Loucy (cell line): Measurements from ENCODE around the gene DNTTIP2.
A peak's percentile ranks its signal among the peaks of the same experiment; 100 is the strongest.

Experiments
- H2AFZ ChIP-seq: fragments of 200-600 bp; sonication (generic); 2 replicates; pipeline ENCODE4 v1.6.0; 2016; ENCODE audit warnings: antibody characterized with exemption, mild to moderate bottlenecking, low read length, moderate library complexity
- H3F3A ChIP-seq: fragments of 200-600 bp; 2 replicates; pipeline ENCODE4 v1.6.0; 2016; ENCODE audit warnings: antibody characterized with exemption, low read depth, mild to moderate bottlenecking
- H3K27me3 ChIP-seq: fragments of 200-600 bp; sonication (generic); 2 replicates; pipeline ENCODE4 v1.6.1; 2014; ENCODE audit warnings: low read length, mild to moderate bottlenecking; ENCODE audit not compliant: insufficient read depth, poor library complexity, severe bottlenecking
- H3K36me3 ChIP-seq: fragments of 200-600 bp; sonication (generic); 2 replicates; pipeline ENCODE4 v1.6.1; 2016; ENCODE audit warnings: low read length; ENCODE audit not compliant: insufficient read depth
- H3K4me1 ChIP-seq: fragments of 200-600 bp; sonication (generic); 2 replicates; pipeline ENCODE4 v1.5.1; 2014; ENCODE audit warnings: low read length, mild to moderate bottlenecking; ENCODE audit not compliant: insufficient read depth, poor library complexity, severe bottlenecking
- H3K4me2 ChIP-seq: fragments of 200-600 bp; sonication (generic); 2 replicates; pipeline ENCODE4 v1.6.0; 2014; ENCODE audit warnings: antibody characterized with exemption, low read length, low read depth, mild to moderate bottlenecking; ENCODE audit not compliant: poor library complexity, severe bottlenecking
- H3K4me3 ChIP-seq: fragments of 200-600 bp; sonication (generic); 2 replicates; pipeline ENCODE4 v1.5.1; 2014; ENCODE audit warnings: low read length, mild to moderate bottlenecking, mixed read lengths; ENCODE audit not compliant: poor library complexity, severe bottlenecking
- H3K79me2 ChIP-seq: fragments of 200-600 bp; sonication (generic); 2 replicates; pipeline ENCODE4 v1.6.1; 2014; ENCODE audit warnings: low read length; ENCODE audit not compliant: insufficient read depth
- H3K9ac ChIP-seq: fragments of 200-600 bp; sonication (generic); 2 replicates; pipeline ENCODE4 v1.6.0; 2014; ENCODE audit warnings: mild to moderate bottlenecking, low read depth, low read length, moderate library complexity; ENCODE audit not compliant: poor library complexity, severe bottlenecking
- H3K9me2 ChIP-seq: fragments of 200-600 bp; sonication (generic); replicated peaks from 2 replicates; pipeline ENCODE4 v1.6.1; 2016; ENCODE audit warnings: low read depth, low read length, mixed read lengths
- H3K9me3 ChIP-seq: fragments of 200-600 bp; sonication (generic); 2 replicates; pipeline ENCODE4 v1.6.1; 2014; ENCODE audit warnings: mild to moderate bottlenecking, antibody characterized with exemption, low read length, low read depth; ENCODE audit not compliant: insufficient read depth
- H4K20me1 ChIP-seq: fragments of 200-600 bp; sonication (generic); 2 replicates; pipeline ENCODE4 v1.6.0; 2014; ENCODE audit warnings: antibody characterized with exemption, low read length, mild to moderate bottlenecking; ENCODE audit not compliant: insufficient read depth, poor library complexity, severe bottlenecking
- CTCF ChIP-seq: fragments of 200-600 bp; sonication (generic); conservative IDR thresholded peaks from 2 replicates; pipeline ENCODE4 v1.5.1; 2014; ENCODE audit warnings: mild to moderate bottlenecking, antibody characterized with exemption, low read length
- EZH2phosphoT487 ChIP-seq: fragments of 200-600 bp; IDR thresholded peaks from 2 replicates; pipeline ENCODE4 v1.6.1; 2018; ENCODE audit warnings: antibody characterized with exemption, mild to moderate bottlenecking, moderate library complexity, borderline replicate concordance

Gene DNTTIP2

GRCh38 chr1:93848350-93848883 lies 30.6 kb downstream of the DNTTIP2 start:
- Histone ChIP-seq H3K4me1 (peaks cover 12% of the 10 kb centered on the region), H3K79me2 (no peaks in the 10 kb centered on the region), H3K9me3 (no peaks in the 10 kb centered on the region), H3K4me2 (peak overlapping the region; percentile 78), H2AFZ (peak overlapping the region; percentile 97), H3K4me3 (peak overlapping the region; percentile 99), H4K20me1 (no peaks in the 10 kb centered on the region), H3F3A (no peaks in the 10 kb centered on the region), H3K27me3 (no peaks in the 10 kb centered on the region), H3K9ac (peak overlapping the region; percentile 86), H3K36me3 (no peaks in the 10 kb centered on the region), H3K9me2 (no peaks in the 10 kb centered on the region)
- TF ChIP-seq EZH2phosphoT487 (no peak), CTCF (no peak)

- no peaks in the 10 kb centered on the region for H3F3A ChIP-seq
- H2AFZ ChIP-seq, result peak overlapping the region; percentile 97
- H3K36me3 ChIP-seq, result no peaks in the 10 kb centered on the region
- H3K9me2 ChIP-seq, result no peaks in the 10 kb centered on the region
- peak overlapping the region; percentile 99 for H3K4me3 ChIP-seq
- no peaks in the 10 kb centered on the region for H3K9me3 ChIP-seq
- peak overlapping the region; percentile 78 for H3K4me2 ChIP-seq
- peak overlapping the region; percentile 86 for H3K9ac ChIP-seq
- H3K27me3 ChIP-seq, result no peaks in the 10 kb centered on the region
- H3K4me1 ChIP-seq, result peaks cover 12% of the 10 kb centered on the region
- no peaks in the 10 kb centered on the region for H4K20me1 ChIP-seq
- TF ChIP-seq CTCF (no peak), EZH2phosphoT487 (no peak)
- H3K79me2 ChIP-seq, result no peaks in the 10 kb centered on the region
These were observed 31.2 kb downstream of the DNTTIP2 start for GRCh38 chr1:93847811-93848288.

GRCh38 chr1:93846992-93847810 lies 31.8 kb downstream of the DNTTIP2 start:
- Histone ChIP-seq H2AFZ (peak overlapping the region; percentile 97), H3K79me2 (no peaks in the 10 kb centered on the region), H3K4me1 (peaks cover 12% of the 10 kb centered on the region), H3K4me2 (peak overlapping the region; percentile 78), H3K9me3 (no peaks in the 10 kb centered on the region), H3K9me2 (no peaks in the 10 kb centered on the region), H3F3A (no peaks in the 10 kb centered on the region), H3K36me3 (no peaks in the 10 kb centered on the region), H3K4me3 (peak overlapping the region; percentile 99), H3K9ac (peak overlapping the region; percentile 86), H3K27me3 (no peaks in the 10 kb centered on the region), H4K20me1 (no peaks in the 10 kb centered on the region)
- TF ChIP-seq CTCF (peak; percentile 29), EZH2phosphoT487 (no peak)
